GM19468 (cell line): ENCODE measurements around the gene CFAP57.

Experiments
- ATAC-seq: cut with Tn5 transposase; IDR thresholded peaks from one replicate; pipeline ENCODE4 v1.9.1; 2021; ENCODE audit warnings: mild to moderate bottlenecking, moderate library complexity, moderate number of reproducible peaks; ENCODE audit not compliant: unreplicated experiment; ENCODE audit errors: extremely low read depth

CFAP57 gene

GRCh38 chr1:43272576-43273571, 100.7 kb downstream of the CFAP57 start:
- no peak for ATAC-seq

- ATAC-seq, result no peak
These were observed 101.6 kb downstream of the CFAP57 start for GRCh38 chr1:43273708-43274107.

- no peak for ATAC-seq
These were observed 102.1 kb downstream of the CFAP57 start for GRCh38 chr1:43274125-43274803.

- no peak for ATAC-seq
These were observed 102.7 kb downstream of the CFAP57 start for GRCh38 chr1:43274804-43275180.

- ATAC-seq, result no peak
These were observed 103.9 kb downstream of the CFAP57 start for GRCh38 chr1:43275826-43276620.

- ATAC-seq, result no peak
These were observed 104.5 kb downstream of the CFAP57 start for GRCh38 chr1:43276673-43277072.

GRCh38 chr1:43277116-43277876, 105.2 kb downstream of the CFAP57 start:
- ATAC-seq, result no peak

GRCh38 chr1:43279161-43279560, 107.0 kb downstream of the CFAP57 start:
- no peak for ATAC-seq

GRCh38 chr1:43279666-43280065, 107.5 kb downstream of the CFAP57 start:
- ATAC-seq, result no peak

- ATAC-seq, result no peak
These were observed 108.6 kb downstream of the CFAP57 start for GRCh38 chr1:43280692-43281091.

- no peak for ATAC-seq
These were observed 110.4 kb downstream of the CFAP57 start for GRCh38 chr1:43282220-43283195.

- no peak for ATAC-seq
These were observed 111.9 kb downstream of the CFAP57 start for GRCh38 chr1:43284065-43284464.

GRCh38 chr1:43284546-43285110, 112.5 kb downstream of the CFAP57 start:
- ATAC-seq, result no peak

- no peak for ATAC-seq
These were observed 113.3 kb downstream of the CFAP57 start, which contains the start of gene C1orf210 for GRCh38 chr1:43285269-43285990. TSS of gene C1orf210 (minus strand) at chr1:43285581. CDS start at chr1:43283270, 2,311 bp downstream.

GRCh38 chr1:43286115-43286514, 114.0 kb downstream of the CFAP57 start:
- ATAC-seq, result no peak

- no peak for ATAC-seq
These were observed 114.4 kb downstream of the CFAP57 start for GRCh38 chr1:43286533-43286932.

- ATAC-seq, result no peak
These were observed 116.1 kb downstream of the CFAP57 start for GRCh38 chr1:43288058-43288784.
